Activated CD4-positive, CD25-positive, alpha-beta regulatory T cell treated with anti-CD3 and anti-CD28 coated beads, Interleukin-2, amount 50 U/mL, for 16 hours (primary cell): ENCODE data around the gene LUZP2.

Experiments used
- DNase-seq: peaks from one replicate; pipeline ENCODE4 v3.0.0-alpha.2; 2020; ENCODE audit warnings: low read depth, low spot score

The LUZP2 gene

DNA sequence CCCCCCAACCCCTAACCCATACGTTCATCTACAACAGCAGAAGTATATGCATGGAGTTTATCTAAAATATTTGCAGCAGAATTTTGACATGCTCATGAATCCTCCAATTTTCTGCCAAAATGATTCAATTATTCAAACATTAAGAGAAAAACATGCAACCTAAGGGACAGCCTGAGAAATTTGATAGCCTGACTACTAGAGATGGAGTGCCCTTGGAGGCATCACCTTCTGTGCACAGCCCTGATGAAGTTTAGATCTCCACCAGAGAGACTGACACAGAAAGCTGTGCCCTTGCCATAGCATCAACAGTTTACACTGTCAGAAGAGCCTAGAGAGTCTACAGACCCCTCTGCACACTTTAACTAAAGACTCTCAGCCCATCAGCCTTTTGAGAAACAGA is 217.7 kb downstream of the LUZP2 start:
- DNase-seq: no peak

DNA sequence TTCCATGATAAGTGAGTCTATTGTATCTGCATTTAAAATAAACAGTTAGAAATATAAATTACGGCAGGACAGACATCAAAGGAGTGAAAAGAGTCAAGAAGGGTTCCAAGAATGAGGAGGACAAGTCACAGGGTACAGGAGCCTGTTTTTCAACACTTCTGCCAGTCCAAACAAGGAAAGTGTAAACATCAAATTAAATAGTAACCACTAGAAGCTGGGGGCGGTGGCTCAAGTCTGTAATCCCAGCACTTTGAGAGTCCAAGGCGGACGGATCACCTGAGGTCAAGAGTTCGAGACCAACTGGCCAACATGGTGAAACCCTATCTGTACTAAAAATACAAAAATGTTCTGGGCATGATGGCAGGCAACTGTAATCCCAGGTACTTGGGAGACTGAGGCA is 219.6 kb downstream of the LUZP2 start:
- DNase-seq: no peak

- no peak for DNase-seq
These were observed 226.4 kb downstream of the LUZP2 start for GRCh38 chr11:24723231-24723630.

- DNase-seq: no peak
These were observed 234.7 kb downstream of the LUZP2 start for GRCh38 chr11:24731554-24731953.

- DNase-seq: no peak
These were observed 237.9 kb downstream of the LUZP2 start for GRCh38 chr11:24734742-24735237.

GRCh38 chr11:24738972-24739371 is 242.1 kb downstream of the LUZP2 start:
- DNase-seq: no peak

GRCh38 chr11:24739637-24740036 is 242.8 kb downstream of the LUZP2 start:
- DNase-seq: no peak

DNA sequence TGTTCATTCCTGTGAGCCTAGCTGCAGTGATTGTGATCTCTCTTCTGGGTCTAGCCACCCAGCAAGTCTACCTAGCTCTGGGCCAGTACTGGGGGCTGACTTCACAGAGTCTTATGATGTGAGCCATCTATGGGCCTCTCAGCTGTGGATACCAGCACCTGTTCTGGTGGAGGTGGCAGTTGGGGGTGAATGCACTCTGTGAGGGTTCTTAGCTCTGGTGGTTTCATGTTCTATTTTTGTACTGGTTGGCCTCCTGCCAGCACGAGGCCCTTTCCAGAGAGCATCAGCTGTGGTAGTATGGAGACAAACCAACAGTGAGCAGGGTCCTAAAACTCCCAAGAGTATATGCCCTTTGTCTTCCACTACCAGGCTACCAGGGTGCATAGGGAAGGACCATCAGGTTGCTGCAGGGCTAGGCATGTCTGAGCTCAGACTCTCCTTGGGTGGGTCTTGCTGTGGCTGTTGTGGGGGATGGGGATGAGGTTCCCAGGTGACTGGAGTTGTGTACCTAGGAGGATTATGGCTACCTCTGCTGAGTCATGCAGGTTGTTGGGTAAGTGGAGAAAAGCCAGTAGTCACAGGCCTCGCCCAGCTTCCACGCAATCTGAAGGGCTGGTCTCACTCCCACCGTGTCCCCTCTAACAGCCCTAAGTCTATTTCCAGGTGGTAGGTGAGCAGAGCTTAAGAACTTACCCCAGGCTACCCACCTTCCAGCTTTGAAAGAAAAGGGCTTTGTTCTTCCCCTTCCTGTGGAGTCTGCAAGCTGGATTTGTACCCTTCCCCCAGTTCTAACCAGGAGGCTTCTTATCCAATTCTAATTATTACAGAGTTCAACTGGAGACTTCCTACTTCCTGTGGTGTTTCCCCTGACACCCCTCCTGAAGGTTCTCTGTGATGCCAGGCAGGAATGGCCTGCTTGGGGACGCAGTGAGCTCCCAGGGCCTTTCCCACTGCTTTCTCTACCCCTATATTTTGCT is 250.7 kb downstream of the LUZP2 start:
- DNase-seq: no peak

GRCh38 chr11:24748261-24748660 is 251.4 kb downstream of the LUZP2 start:
- DNase-seq: no peak

DNA sequence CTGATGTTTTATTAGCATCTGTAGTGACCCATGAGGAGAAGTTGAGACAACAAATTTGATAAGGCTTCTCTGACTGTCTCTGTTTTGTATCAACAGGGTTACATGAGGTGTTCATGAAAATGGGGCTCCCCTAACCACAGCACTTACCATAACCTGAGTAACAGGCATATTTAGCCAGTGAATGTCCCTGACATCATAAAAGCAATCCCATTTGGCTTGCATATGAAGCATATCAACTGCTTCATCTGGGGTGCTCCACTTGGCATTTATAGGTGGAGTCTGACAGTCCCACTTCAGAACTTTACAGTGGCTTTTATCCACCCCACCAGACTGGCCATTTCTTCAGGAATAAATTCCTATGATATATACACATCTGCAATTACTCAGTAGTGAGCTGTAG is 257.6 kb downstream of the LUZP2 start:
- no peak for DNase-seq

DNA sequence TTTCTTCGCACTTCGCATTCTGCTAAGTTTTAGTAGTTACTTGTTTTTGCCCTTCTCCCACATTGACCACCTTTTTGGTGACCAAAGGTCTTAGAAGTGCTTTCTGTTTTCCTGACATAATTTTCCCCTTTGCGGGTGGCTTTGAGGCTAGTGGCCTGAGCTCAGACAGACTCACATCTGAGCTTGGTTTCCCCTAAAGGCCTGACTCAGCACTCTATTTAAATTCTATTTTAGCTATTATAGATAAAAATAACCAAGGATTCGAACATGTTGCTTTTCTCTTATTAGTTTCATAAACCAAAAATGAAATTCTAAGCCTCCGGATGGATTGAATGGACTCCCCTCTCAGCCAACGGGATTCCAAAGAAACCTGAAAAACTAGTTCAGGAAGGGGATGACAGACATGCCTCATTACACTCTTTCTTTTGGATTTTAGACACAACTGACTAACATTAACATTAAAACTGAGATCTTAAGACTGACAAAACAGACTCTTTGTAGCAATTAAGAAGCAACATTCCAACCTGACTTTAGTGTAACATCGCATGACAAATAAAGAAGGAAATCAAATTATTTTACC is 258.5 kb downstream of the LUZP2 start:
- no peak for DNase-seq

GRCh38 chr11:24759742-24760141 is 262.9 kb downstream of the LUZP2 start:
- DNase-seq: no peak

DNA sequence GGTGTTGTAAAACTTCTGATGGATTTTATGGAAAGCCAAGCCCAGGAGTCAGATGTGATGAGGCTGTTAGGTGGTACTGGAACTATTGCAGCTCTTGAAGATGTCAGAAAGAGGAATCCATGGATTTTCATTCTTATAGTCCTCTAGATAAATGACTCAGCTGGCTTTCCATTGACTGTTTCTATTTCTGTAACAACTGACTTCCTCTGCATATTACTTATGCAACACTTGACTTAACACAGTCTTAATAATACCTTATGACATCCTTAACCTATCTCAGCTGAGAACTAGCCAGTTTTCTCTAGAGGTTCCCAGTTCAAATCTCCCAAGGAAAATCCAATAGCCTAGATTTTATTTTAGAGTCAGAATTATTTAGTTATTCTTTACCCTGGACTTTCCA is 263.8 kb downstream of the LUZP2 start:
- DNase-seq: no peak

GRCh38 chr11:24762076-24762475 is 265.2 kb downstream of the LUZP2 start:
- no peak for DNase-seq

GRCh38 chr11:24767411-24767810 is 270.6 kb downstream of the LUZP2 start:
- no peak for DNase-seq

DNA sequence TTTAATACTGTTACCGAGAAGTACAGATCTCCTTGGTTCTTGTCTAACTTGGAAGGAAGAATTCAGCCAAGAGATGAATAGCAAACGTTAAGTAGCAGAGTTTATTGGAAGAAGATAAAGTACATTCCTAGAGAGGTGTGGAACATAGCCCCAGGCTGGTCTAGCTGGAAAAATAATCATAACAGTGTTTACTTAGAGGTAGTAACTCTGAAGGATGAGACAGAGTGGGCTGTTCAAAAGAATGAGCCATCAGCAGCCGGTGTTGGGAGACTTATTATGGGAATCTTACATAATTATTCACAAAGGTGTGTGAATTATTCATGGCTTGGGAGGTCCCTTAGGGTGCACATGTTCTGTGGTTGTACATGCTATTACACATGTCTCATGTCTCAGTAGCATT is 276.5 kb downstream of the LUZP2 start:
- no peak for DNase-seq

DNA sequence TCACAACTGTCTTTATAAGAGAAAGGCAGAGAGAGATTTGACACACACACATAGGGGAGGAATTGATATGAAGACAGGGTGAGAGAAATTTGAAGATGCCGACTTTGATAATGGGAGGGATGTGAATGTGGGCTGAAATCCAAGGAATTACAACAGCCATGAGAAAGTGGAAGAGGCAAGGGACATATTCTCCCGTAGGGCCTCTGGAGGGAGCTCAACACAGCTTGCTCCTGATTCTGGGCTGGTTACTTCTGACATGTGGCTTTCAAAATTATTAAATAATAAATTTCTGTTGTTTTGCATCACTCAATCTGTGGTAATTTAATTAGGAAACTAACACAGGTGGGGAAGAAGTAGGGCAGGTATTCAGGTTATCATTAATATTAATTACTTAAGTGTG is 282.9 kb downstream of the LUZP2 start:
- DNase-seq: no peak

DNA sequence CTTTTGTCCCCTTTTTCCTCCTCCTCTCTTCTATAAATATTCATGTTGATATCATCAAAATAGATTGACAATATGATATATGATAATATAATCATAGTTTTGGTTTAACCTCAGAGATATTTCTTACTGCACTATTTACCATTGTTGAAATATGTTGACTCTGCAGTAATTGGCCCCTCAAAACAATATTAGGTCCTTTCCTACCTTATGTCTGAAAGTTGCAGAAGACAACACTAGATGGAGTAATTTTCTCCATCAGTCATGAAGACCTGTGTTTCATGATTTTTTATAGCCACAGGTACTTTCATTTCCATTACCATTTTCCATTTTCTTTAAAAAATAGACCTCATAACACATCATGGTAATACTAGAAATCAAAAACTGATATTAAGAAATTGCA is 284.4 kb downstream of the LUZP2 start:
- no peak for DNase-seq

DNA sequence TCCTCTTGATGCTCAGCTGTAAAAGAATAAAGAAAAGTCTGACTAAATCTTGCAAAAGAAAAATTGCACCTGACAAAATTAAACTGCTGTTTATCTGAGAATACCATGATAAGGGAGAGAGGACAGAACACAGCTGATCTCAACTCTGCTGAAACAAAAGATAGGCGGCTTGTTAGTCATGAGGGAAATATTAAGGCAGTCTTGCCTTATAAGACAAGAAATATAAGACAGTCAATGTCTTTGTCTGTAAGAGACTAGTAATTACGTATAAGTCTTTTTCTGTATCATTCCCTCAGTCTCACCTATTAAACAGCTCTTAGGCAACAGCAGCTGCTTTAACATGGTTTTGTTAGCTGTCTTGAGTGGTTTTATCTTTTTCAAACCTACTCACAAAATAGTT is 296.6 kb downstream of the LUZP2 start:
- no peak for DNase-seq

DNA sequence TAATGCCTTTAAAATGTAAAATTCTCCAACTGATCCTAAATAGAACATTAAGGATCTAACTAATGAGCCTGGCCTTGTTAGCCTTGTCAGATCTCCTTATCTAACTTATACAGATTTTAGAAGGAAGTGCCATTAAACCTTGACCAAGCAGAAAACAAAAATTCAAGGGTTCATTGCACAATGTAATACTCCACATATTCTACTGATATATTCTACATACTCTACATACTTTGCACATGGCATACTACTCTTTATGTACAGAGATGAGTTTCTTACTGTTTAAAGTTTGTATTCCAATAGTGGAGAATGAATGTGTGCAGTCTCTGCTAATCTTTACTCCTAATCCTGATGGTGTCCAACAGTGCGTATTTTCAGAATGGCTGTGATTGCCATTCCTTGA is 297.2 kb downstream of the LUZP2 start:
- DNase-seq: no peak

DNA sequence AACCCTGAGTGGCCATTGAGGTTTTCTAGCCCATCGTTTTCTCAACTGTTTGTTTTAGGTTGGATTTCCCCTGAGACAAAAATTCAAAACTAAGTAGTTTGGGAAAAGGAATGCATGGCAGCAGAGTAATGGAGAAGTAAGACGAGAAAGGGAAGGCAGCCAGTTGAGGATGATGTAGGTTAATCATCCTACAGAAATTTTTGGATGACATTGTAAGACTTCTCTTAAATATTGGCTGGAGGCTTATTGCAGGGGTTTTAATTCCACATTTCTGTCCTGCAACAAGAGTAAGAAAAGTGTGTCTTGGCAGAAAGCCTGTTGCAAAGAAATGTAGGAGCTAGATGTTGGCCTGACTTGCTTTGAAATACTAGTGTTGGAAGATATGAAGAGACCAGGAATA is 308.8 kb downstream of the LUZP2 start:
- no peak for DNase-seq

GRCh38 chr11:24808173-24808572 is 311.3 kb downstream of the LUZP2 start:
- DNase-seq: no peak

GRCh38 chr11:24819006-24819405 is 322.2 kb downstream of the LUZP2 start:
- DNase-seq: no peak
